H1 (cell line): ENCODE data around the gene UBN2. TPM values are rescaled to one million over a fixed set of nuclear protein-coding genes. Genes with fewer than 3 reads are reported as not detected.

Source experiments
- CTBP2 ChIP-seq: IDR thresholded peaks from 2 replicates; pipeline ENCODE4 v1.7.0; 2011; ENCODE audit warnings: borderline replicate concordance, mild to moderate bottlenecking, moderate library complexity, mixed read lengths, low read length; ENCODE audit not compliant: insufficient read depth, insufficient read length
- NANOG ChIP-seq: IDR thresholded peaks from 2 replicates; pipeline ENCODE4 v1.6.1; 2011; ENCODE audit warnings: low read length, low read depth, mild to moderate bottlenecking, inconsistent platforms; ENCODE audit not compliant: insufficient read depth, poor library complexity, severe bottlenecking
- polyA plus RNA-seq, 7 experiments: library from polyadenylated mRNA; depleted of rRNA in 3 of 7; stranded (reverse) in 5 of 7; unstranded in 2 of 7; fragments of >200 nt in 5 of 7; fragments of 200-250 nt in 2 of 7; gene quantifications; 1 replicate in 5 of 7; 2 replicates in 1 of 7; 4 replicates in 1 of 7; pipeline versions ENCODE4 v1.2.1 to v1.2.3, GENCODE V29; 2011 to 2013; ENCODE audit warnings: missing spikeins in 2 of 7, mixed read lengths in 2 of 7
- total RNA-seq: library from RNA; stranded (reverse); fragmentation: NEBNext Ultra II Directional; extraction: Animal tissue kit (Norgen Biotek cat#: 25700); gene quantifications from 2 replicates; pipeline ENCODE4 v1.2.1, GENCODE V29; 2021

UBN2 gene
- total and polyA plus RNA-seq, 2 of the 8 experiments (the other 6 are each of a cell fraction or from before 2014, with no cell fraction given) = 4.1 to 39.6 TPM

- TF ChIP-seq CTBP2 (no peak), NANOG (no peak)
- TF ChIP-seq, all 59 proteins: peak for 0
These were observed 68.3 kb downstream of the UBN2 start (continued) for GRCh38 chr7:139299296-139299695.
